Activated naive CD8-positive, alpha-beta T cell (primary cell): ENCODE data around the gene GAREM2.

Experiments
- H3K27ac Mint-ChIP-seq: one replicate; pipeline ENCODE4 v1.8.0; 2021; ENCODE audit warnings: mixed read lengths
- H3K27me3 Mint-ChIP-seq: one replicate; pipeline ENCODE4 v1.8.0; 2021; ENCODE audit warnings: mixed read lengths
- H3K36me3 Mint-ChIP-seq: one replicate; pipeline ENCODE4 v1.8.0; 2021; ENCODE audit warnings: mixed read lengths
- H3K4me1 Mint-ChIP-seq: one replicate; pipeline ENCODE4 v1.8.0; 2021; ENCODE audit warnings: low read depth, mixed read lengths
- H3K4me3 Mint-ChIP-seq: one replicate; pipeline ENCODE4 v1.8.0; 2021; ENCODE audit warnings: mild to moderate bottlenecking, mixed read lengths
- H3K9me3 Mint-ChIP-seq: one replicate; pipeline ENCODE4 v1.8.0; 2021; ENCODE audit warnings: low read depth, mixed read lengths

GAREM2 gene

DNA sequence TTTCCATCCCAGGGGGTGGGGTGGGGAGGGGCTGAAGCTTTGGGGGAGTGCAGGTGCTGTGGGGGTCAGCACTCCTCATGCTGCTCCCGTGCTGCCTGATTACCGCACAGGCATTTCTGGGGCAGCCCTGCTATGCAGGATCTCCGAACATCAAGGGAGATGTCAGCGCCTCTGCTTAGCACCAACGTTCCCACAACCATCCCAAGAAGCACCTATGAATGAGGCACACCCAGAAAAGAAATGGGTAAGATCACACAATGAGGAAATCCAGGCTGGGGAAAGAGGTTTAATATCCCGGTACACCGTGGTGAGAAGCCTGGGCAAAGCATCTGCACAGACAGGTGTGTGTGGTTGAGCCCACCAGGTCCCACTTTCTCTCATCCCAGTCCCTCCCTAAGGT, 17.5 kb downstream of the GAREM2 start:
- Mint-ChIP-seq H3K27me3 (no peaks in the 10 kb centered on the region), H3K27ac (no peak overlapping the region), H3K4me3 (no peak overlapping the region), H3K4me1 (peaks cover 4% of the 10 kb centered on the region), H3K9me3 (no peaks in the 10 kb centered on the region), H3K36me3 (peaks cover 2% of the 10 kb centered on the region)

DNA sequence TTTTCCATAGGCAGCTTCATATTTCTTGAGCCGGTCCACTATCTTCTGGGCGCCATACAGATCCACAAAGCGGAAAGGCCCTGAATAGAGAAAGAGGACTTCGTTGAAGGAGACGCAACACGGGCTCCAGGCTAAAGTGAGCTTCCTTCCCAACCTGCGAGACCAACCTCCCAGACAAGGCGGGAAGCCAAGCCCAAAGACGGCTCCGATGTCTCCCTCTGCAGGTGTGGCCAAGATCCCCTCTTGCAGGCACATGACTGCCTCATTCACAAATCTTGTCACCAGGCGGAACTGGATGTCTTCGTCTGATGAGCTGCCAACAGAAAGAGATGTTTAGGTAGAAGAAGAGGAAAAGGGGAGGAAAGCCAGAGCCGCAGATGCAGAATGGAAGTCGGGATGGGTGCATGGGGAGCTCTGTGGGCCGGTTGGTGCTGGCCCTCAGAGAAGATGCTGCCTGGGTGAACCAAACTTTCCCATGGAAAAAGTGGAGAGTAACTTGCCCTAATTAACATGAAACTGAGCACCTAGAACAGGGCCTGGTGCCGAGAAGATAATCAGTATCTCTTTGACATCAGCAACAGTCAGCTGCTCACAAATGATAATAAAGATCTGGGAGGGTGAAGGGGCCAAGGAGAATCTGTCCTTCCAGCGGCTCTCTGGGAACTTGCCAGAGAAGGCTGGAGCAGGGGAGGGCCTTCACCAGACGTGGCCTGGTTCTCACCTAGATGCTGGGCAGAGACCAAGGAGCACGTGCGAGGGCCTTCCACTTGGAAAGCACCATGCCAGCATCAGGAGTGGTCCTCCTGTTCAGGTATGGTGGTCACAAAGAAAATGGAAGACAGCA, 18.6 kb downstream of the GAREM2 start:
- H3K4me3 Mint-ChIP-seq, result no peak overlapping the region
- H3K36me3 Mint-ChIP-seq, result peaks cover 2% of the 10 kb centered on the region
- H3K4me1 Mint-ChIP-seq, result no peaks in the 10 kb centered on the region
- no peaks in the 10 kb centered on the region for H3K9me3 Mint-ChIP-seq
- H3K27me3 Mint-ChIP-seq, result no peaks in the 10 kb centered on the region
- no peak overlapping the region for H3K27ac Mint-ChIP-seq

DNA sequence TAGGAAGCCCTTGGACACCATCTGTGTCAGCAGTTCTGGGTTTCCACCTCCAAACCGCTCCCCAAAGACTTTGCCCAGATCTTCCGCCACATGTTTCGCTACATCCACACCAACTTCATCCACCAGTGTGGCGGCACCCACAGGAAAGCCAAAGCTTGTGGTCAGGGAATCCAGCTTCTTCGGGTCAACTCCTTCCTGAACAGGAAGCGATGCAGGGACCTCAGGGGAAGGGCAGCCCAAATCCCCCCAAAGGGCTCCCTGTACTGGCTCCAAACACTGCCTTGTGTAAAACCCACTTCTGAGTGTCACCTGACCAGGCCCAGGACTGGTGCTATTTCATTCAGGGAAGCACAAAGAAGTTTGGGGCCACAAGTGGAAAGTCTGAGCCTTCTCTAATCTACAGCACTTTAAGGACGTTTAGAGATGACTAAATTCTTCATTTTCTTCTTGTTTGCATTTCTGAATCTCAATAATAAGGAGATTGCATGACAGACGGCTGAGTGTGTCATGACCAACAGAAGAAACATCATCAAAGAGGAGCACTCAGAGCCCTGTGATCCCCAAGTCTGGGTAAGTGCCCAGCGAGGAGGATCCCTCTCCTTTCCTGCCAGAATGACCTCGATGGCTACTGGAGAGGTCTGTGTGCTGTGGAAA, 20.8 kb downstream of the GAREM2 start:
- no peaks in the 10 kb centered on the region for H3K27me3 Mint-ChIP-seq
- no peaks in the 10 kb centered on the region for H3K9me3 Mint-ChIP-seq
- H3K4me3 Mint-ChIP-seq, result no peak overlapping the region
- H3K27ac Mint-ChIP-seq, result peak overlapping the region; percentile 54
- H3K36me3 Mint-ChIP-seq, result peaks cover 2% of the 10 kb centered on the region
- H3K4me1 Mint-ChIP-seq, result no peaks in the 10 kb centered on the region

DNA sequence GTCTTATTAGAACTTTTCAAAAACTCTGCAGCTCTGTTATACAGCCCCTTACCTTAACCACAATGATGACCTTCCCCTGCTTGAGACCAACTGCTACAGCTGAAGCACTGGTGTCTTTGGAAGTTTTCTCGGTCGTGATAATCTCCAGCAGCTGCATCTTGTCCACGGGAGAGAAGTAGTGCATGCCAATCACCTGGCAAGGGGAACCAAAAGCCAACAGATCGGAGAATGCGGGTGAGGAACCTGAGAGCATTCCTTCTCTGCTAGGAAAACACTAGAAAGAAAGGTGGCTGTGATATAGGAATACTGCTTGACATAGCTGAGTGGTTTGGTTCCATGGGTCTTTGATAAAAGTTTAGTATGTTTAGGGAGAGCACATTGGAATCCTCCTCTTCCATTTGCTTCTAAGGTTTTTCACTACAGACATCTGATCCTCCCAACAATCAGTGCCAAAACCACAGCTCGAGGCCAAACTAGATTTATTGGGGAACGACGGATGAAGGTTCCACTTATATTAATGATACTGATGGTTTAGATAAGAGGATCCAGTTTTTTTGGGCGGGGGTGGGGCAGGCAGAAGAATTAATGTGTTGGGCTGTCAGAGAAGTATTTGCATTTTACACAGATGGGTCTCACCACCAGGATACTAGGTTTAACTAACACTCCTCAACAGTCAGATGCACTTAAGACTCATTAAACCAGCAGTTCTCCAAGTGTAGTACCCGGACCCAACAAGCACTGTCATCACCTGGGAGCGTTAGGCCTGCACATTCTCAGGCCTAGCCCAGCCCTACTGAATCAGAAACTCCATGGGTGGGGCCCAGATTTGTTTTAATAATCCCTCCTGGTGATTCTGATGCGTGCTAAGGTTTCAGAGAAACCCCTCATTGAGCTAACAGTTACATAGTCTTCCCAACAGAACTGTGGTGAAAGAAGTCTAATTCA, 22.4 kb downstream of the GAREM2 start:
- H3K27me3 Mint-ChIP-seq, result no peaks in the 10 kb centered on the region
- no peak overlapping the region for H3K4me3 Mint-ChIP-seq
- H3K27ac Mint-ChIP-seq, result peak overlapping the region; percentile 43
- H3K4me1 Mint-ChIP-seq, result no peaks in the 10 kb centered on the region
- no peaks in the 10 kb centered on the region for H3K9me3 Mint-ChIP-seq
- H3K36me3 Mint-ChIP-seq, result peaks cover 7% of the 10 kb centered on the region

DNA sequence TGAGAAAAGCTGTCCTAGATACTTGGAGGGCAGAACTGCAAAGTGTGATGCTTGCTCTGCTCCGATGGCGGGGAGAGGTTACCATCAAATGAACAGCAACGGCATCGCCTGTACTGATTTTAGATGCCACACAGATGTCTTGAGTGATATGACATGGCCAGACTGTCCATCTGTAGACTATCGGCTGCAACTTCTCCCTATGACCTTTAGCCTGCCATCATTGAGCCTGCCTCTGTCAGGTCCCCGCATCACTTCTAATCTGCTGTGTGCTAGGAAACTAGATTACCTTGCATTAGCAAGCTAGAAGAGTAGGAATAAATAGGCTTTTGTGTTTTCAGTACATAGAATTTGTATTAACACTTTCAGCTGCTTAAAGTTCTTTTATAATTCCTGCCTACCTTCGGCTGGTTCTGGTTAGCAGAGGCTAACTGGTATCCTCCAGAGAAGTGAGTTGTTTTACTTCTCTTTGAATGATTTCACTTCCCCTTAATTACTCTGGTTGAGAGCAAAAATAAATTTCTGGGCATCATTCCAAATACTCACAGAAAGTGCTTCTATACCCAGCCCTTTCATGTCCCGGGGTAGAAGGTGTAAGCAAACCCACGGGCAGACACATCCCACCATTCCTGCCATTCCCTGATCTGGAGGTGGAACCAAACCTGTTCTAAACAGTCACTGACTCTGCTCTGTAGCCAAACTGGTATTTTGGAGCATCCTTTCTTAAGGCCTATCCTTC, 24.0 kb downstream of the GAREM2 start:
- no peaks in the 10 kb centered on the region for H3K27me3 Mint-ChIP-seq
- H3K36me3 Mint-ChIP-seq, result peaks cover 7% of the 10 kb centered on the region
- H3K4me1 Mint-ChIP-seq, result no peaks in the 10 kb centered on the region
- peak overlapping the region; percentile 41 for H3K27ac Mint-ChIP-seq
- no peak overlapping the region for H3K4me3 Mint-ChIP-seq
- no peaks in the 10 kb centered on the region for H3K9me3 Mint-ChIP-seq

DNA sequence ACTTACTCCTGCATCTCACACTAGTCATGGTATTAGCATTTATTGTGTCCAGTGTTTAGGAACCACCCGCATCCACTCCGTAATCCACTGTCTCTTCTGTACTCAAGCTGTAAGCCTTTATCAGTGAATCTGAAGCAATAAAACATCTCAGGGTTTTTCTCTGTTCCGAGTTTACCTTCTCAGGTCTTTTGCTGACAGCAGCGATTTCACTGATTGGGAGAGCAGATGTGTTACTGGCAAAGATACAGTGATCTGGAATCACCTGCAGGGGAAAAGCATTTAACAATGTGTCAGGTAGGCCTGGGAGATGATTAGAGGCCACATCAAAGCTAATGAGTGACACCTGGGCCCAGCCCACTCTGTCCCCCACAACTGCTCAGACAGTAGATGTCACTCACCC, 24.6 kb downstream of the GAREM2 start:
- Mint-ChIP-seq H3K4me1 (no peaks in the 10 kb centered on the region), H3K27ac (peak overlapping the region; percentile 41), H3K9me3 (no peaks in the 10 kb centered on the region), H3K36me3 (peaks cover 7% of the 10 kb centered on the region), H3K4me3 (no peak overlapping the region), H3K27me3 (no peaks in the 10 kb centered on the region)

DNA sequence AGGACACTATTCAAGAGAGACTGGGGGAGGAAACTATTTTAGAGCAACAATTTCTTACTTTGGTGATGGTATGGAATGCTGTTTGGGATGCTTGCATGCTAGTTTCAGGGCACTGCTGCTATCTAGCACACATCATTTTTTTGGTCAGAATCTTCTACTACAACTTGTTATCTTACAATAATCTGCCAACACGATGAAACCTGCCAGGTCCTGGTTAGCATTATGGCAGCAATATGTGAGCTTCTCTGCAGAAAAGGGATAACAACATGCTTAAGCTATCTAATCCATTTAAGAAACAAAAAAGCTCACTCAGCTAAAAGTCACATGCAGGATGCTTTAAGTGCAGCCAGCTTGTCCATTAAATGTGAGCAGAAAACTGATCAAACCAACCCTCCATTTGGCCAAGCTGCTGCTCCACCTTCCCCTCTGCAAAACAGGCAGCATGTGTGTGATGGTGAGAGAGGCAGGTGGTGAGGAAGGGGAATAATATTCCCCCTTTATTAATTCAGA, 30.1 kb downstream of the GAREM2 start:
- Mint-ChIP-seq H3K4me3 (no peak overlapping the region), H3K36me3 (peaks cover 6% of the 10 kb centered on the region), H3K27ac (no peak overlapping the region), H3K9me3 (no peaks in the 10 kb centered on the region), H3K27me3 (no peaks in the 10 kb centered on the region), H3K4me1 (no peaks in the 10 kb centered on the region)

DNA sequence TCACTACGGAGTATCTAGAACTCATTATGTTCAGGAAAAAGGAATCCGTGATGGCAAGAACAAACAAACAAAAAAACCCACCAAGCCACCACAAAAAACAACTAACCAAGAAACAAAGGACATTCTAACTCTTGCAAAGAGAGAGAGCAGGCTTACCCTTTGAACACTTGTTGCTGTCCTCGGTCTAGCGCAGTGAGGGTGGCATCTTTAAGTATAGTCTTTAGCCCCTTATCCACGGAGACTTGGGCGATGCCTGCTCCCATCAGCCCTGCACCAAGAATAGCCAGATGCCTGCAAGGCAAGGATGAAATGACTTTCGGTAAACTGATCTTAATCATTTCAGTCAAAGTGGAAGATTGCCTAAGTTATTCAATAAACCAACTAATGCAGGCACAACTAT, 31.0 kb downstream of the GAREM2 start:
- Mint-ChIP-seq H3K4me1 (no peaks in the 10 kb centered on the region), H3K36me3 (peaks cover 6% of the 10 kb centered on the region), H3K4me3 (no peak overlapping the region), H3K9me3 (no peaks in the 10 kb centered on the region), H3K27me3 (no peaks in the 10 kb centered on the region), H3K27ac (no peak overlapping the region)

DNA sequence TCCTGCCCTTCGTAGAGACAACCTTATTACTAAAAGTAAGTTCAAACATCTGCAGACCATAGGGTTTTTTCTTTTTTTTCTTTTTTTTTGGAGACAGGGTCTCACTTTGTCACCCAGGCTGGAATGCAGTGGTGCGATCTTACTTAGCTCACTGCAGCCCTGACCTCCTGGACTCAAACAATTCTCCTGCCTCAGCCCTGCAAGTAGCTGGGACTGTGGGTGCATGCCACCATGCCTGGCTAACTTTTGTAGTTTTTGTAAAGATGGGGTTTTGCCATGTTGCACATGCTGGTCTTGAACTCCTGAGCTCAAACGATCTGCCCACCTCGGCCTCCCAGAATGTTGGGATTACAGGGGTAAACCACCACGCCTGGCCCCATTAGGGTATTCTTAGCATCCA, 39.1 kb downstream of the GAREM2 start:
- Mint-ChIP-seq H3K9me3 (no peaks in the 10 kb centered on the region), H3K4me3 (no peak overlapping the region), H3K4me1 (no peaks in the 10 kb centered on the region), H3K27ac (no peak overlapping the region), H3K27me3 (no peaks in the 10 kb centered on the region), H3K36me3 (peaks cover 22% of the 10 kb centered on the region)

DNA sequence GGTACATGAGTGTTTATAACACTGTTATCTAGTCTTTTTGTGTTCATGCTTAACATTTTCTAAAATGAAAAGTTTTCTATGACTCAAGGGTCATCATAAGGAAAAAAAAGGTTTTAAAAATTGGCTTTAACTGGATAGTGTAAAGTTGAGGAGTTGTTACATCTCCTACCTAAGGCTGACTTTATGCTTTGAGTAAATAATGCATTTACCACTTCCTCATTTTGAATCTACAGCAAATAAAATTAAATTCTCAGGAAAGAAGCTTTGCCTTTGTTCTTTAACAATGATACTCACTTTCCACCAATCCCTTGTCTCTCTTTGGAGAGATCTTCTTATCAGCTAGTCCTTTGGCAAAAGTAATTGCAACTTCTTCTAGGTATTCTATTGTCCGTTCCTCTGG, 41.9 kb downstream of the GAREM2 start:
- Mint-ChIP-seq H3K27me3 (no peaks in the 10 kb centered on the region), H3K36me3 (peaks cover 22% of the 10 kb centered on the region), H3K4me3 (no peak overlapping the region), H3K4me1 (no peaks in the 10 kb centered on the region), H3K9me3 (no peaks in the 10 kb centered on the region), H3K27ac (no peak overlapping the region)

DNA sequence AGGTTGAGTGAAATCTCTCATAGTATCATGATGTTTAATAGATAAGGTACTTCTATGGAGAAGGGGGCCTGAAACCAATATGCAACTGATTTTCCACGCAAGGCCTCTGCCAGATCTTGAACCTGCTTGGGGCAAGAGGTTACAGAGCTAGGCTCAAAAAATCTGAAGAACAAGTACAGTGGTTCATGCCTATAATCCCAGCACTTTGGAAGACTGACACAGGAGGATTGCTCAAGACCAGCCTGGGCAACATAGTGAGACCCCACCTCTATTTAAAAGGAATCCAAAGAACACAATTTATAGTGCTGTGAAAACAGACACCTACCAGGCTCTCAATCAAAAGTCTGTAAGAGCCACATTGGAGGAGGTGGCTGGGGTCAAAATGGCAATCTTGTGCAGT, 42.9 kb downstream of the GAREM2 start:
- Mint-ChIP-seq H3K9me3 (no peaks in the 10 kb centered on the region), H3K27ac (no peak overlapping the region), H3K4me3 (no peak overlapping the region), H3K4me1 (no peaks in the 10 kb centered on the region), H3K27me3 (no peaks in the 10 kb centered on the region), H3K36me3 (peaks cover 22% of the 10 kb centered on the region)

DNA sequence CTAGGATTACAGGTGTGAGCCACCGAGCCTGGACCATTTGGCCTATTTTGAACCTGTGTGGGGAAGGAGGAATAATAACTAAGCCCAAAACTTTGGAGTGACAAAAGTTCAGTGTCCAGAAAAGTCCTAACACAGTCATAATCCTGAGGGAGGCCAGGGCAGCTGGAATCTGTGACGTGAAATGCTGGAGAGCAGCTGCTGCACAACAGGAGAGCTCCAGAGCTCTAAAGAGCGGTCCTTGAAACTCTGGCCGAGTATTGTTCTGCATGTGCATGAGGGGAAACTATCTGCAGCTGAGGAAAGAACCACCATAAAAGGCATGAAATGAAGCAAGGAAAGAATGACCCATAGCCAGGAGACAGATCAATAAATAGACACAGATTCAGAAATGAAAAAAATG, 43.7 kb downstream of the GAREM2 start:
- Mint-ChIP-seq H3K27me3 (no peaks in the 10 kb centered on the region), H3K4me3 (no peak overlapping the region), H3K36me3 (peaks cover 22% of the 10 kb centered on the region), H3K4me1 (no peaks in the 10 kb centered on the region), H3K9me3 (no peaks in the 10 kb centered on the region), H3K27ac (no peak overlapping the region)

DNA sequence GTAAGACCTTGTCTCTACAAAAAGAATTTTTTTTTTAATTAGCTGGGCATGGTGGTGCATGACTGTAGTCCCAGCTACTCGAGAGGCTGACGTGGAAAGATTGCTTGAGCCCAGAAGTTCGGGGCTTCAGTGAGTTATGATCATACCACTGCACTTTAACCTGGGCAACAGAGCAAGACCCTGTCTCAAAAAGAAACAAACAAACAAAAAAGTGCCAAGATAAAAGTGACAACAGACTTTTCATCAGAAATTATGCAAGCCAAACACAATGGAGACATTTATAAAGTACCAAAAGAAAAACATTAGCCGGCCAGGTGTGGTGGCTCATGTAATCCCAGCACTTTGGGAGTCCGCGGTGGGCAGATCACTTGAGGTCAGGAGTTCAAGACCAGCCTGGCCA, 44.8 kb downstream of the GAREM2 start:
- Mint-ChIP-seq H3K9me3 (no peaks in the 10 kb centered on the region), H3K36me3 (peaks cover 21% of the 10 kb centered on the region), H3K27ac (no peak overlapping the region), H3K4me3 (no peak overlapping the region), H3K27me3 (no peaks in the 10 kb centered on the region), H3K4me1 (no peaks in the 10 kb centered on the region)

DNA sequence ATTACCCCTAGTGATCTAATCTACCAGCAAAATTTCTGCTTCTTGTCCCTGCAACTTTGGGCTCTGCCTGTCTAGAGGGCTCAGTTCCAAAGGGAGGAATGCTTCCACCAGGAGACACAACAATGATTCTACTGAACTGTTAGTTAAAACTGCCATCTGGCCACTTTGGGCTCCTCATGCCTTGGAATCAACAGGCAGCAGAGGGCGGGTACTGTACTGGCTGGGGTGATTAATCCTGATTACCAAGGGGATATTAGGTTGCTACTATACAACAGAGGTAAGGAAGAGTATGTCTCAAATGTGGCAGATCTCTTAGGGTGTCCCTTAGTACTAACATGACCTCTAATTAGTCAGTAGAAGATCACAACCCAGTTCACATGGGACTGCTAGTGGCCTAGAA, 50.1 kb downstream of the GAREM2 start:
- H3K9me3 Mint-ChIP-seq, result peaks cover 6% of the 10 kb centered on the region
- H3K27ac Mint-ChIP-seq, result no peak overlapping the region
- peaks cover 2% of the 10 kb centered on the region for H3K4me1 Mint-ChIP-seq
- peaks cover 21% of the 10 kb centered on the region for H3K36me3 Mint-ChIP-seq
- no peak overlapping the region for H3K4me3 Mint-ChIP-seq
- H3K27me3 Mint-ChIP-seq, result no peaks in the 10 kb centered on the region
